ENCODE data around the gene USP12.

DNA sequence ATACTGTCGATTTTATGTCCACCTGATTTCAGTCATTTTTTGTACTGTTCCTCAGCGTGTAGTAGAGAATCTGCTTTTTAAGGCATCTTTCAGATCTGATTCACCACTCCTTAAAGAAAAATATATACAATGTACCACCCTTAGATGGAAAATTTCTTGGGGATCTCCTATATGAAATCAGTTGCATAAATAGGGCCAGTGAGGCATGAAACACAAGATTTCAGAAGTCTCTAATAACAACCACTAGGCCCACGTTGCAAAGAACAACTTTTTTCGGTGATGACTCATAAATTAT, 1.4 kb downstream of the USP12 start:
- TF ChIP-seq POLR2A (IDR thresholded peaks at IDR 0.05) = no peak
- TF ChIP-seq, protein P1, sequence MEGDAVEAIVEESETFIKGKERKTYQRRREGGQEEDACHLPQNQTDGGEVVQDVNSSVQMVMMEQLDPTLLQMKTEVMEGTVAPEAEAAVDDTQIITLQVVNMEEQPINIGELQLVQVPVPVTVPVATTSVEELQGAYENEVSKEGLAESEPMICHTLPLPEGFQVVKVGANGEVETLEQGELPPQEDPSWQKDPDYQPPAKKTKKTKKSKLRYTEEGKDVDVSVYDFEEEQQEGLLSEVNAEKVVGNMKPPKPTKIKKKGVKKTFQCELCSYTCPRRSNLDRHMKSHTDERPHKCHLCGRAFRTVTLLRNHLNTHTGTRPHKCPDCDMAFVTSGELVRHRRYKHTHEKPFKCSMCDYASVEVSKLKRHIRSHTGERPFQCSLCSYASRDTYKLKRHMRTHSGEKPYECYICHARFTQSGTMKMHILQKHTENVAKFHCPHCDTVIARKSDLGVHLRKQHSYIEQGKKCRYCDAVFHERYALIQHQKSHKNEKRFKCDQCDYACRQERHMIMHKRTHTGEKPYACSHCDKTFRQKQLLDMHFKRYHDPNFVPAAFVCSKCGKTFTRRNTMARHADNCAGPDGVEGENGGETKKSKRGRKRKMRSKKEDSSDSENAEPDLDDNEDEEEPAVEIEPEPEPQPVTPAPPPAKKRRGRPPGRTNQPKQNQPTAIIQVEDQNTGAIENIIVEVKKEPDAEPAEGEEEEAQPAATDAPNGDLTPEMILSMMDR (IDR thresholded peaks at IDR 0.05) = peak in 1 of 6 experiments; percentile 37

All from esophagus squamous epithelium (tissue), 4 donors.